ENCODE measurements around the gene TMEM250.
A peak's percentile ranks its signal among the peaks of the same experiment; 100 is the strongest.

TMEM250 gene

DNA sequence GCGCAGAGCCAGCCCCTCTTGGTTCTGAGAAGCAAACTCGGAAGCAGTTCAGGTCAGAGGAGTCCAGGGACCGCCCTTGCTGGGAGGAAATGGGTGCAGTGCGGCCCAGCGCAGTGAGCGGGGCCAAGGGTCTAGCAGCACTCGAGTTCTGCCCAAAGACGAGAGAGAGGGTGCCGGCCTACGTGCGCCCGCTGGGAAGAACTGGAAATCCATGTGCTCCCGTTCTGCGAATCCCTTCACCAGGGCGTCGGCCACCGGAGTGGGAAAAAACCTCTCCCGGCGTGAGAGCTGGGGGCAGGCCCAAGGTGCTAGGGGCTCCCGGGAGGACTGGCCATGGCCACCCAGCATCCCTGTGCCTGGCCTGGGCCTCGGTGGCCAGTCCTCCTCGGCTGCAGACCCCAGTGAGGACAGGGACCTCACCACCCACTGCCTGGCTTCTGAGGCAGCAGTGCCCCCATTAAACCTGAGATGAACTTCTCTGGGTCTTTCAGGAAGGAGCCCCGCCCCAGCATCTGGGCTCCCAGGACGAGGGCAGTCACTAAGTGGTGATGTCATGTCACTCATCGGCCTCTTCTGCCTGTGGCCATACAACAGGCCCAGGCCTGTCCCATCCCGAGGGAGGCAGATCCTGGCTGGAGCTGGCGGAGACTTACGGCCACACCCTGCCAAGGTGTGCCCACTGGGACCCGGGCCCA, 10.6 kb downstream of the TMEM250 start:
- no peak for DNase-seq
- Histone ChIP-seq H3K27ac (ENCODE audit: insufficient read depth in 1 of 2, low read depth in 1 of 2, low read length in 2 of 2, poor library complexity in 1 of 2, severe bottlenecking in 2 of 2) (peak overlapping the region in 1 of 2 experiments; percentile 65), H3K4me1 (ENCODE audit: control extremely low read depth in 1 of 4, control insufficient read depth in 4 of 4, insufficient read depth in 4 of 4, low read length in 3 of 4) (peaks cover 2 to 89% (median 77%) of the 10 kb centered on the region in 4 experiments), H3K36me3 (ENCODE audit: control insufficient read depth in 4 of 4, insufficient read depth in 4 of 4, low read length in 3 of 4) (no peaks in the 10 kb centered on the region), H3K9me3 (ENCODE audit: control extremely low read depth in 1 of 5, control insufficient read depth in 4 of 5, insufficient read depth in 2 of 5, low read depth in 1 of 5, low read length in 4 of 5) (no peaks in the 10 kb centered on the region), H3K4me3 (ENCODE audit: control insufficient read depth in 1 of 7, extremely low read depth in 1 of 7, insufficient read depth in 4 of 7, low read depth in 2 of 7, low read length in 6 of 7) (peak overlapping the region in 3 of 7 experiments; percentile 44 to 70 (median 56)), H3K27me3 (replicated peaks in 2 of 5; ENCODE audit: control insufficient read depth in 4 of 5, insufficient read depth in 5 of 5, low read length in 4 of 5) (no peaks in the 10 kb centered on the region)
- ChIA-PET POLR2A (no interaction called here), CTCF (interaction anchor here (1.9 to 3.6 kb wide), 4 partner anchors 10 to 17 kb away, joined by 9 to 16 read pairs (median 10); partner anchors contain the start of gene TMEM250)
- WGBS (ENCODE audit: insufficient coverage): 80% methylated on average over 29 of the region's 29 CpGs

DNA sequence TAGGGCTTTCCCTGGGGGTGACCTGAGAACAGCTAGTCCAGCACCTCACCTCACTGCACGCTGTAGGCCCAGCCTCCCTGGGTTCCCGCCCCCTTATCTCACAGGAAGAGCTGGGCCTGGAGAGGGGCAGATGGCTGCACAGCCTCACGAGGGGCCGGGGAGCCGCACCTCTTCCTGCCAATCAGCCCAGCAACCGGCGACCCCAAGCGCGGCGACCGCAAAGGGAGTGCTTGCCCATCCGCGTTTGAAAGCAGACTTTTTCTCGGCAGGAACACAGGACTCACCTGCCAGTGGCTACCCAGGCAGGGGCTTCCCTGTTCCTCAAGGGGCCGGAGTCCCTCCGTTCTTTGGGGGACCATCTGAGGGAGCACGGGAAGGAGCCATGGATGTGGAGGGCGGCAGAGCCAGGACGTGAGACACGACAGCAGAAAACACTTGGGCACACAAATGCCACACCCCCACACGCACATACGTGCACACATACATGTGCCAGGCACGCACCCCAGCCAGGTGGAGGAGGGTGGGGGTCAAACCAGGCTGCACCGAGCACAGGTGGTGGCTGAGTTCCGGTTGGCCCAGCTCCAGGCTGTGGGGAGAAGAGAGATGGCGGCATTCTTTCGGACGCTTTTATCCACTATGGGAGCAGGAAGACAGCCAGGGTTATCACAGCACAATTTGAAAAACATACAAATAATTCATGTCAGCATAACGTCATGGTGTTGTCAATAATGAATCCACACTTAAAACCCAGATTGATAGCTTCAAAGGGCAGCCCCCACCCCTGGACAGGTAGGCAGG, 11.3 kb downstream of the TMEM250 start:
- Histone ChIP-seq H3K27me3 (replicated peaks in 2 of 5; ENCODE audit: control insufficient read depth in 4 of 5, insufficient read depth in 5 of 5, low read length in 4 of 5) (no peaks in the 10 kb centered on the region), H3K9me3 (ENCODE audit: control extremely low read depth in 1 of 5, control insufficient read depth in 4 of 5, insufficient read depth in 2 of 5, low read depth in 1 of 5, low read length in 4 of 5) (no peaks in the 10 kb centered on the region), H3K4me1 (ENCODE audit: control extremely low read depth in 1 of 4, control insufficient read depth in 4 of 4, insufficient read depth in 4 of 4, low read length in 3 of 4) (peaks cover 2 to 83% (median 77%) of the 10 kb centered on the region in 4 experiments), H3K4me3 (ENCODE audit: control insufficient read depth in 1 of 7, extremely low read depth in 1 of 7, insufficient read depth in 4 of 7, low read depth in 2 of 7, low read length in 6 of 7) (peak overlapping the region in 5 of 7 experiments; percentile 24 to 56 (median 44)), H3K36me3 (ENCODE audit: control insufficient read depth in 4 of 4, insufficient read depth in 4 of 4, low read length in 3 of 4) (no peaks in the 10 kb centered on the region), H3K27ac (ENCODE audit: insufficient read depth in 1 of 2, low read depth in 1 of 2, low read length in 2 of 2, poor library complexity in 1 of 2, severe bottlenecking in 2 of 2) (peak overlapping the region; percentile 1 to 65)
- 0% methylated on average over 11 of the region's 29 CpGs for WGBS (ENCODE audit: insufficient coverage)
- ChIA-PET CTCF (interaction anchor here (0.7 to 3.6 kb wide), 5 partner anchors 11 to 142 kb away, joined by 3 to 16 read pairs (median 6); no protein-coding TSS in a partner anchor), POLR2A (interaction anchor here (1.3 kb wide), 1 partner anchor 11 kb away, joined by 4 read pairs; no protein-coding TSS in a partner anchor)
- peak; percentile 81 to 95 (median 92) for DNase-seq

DNA sequence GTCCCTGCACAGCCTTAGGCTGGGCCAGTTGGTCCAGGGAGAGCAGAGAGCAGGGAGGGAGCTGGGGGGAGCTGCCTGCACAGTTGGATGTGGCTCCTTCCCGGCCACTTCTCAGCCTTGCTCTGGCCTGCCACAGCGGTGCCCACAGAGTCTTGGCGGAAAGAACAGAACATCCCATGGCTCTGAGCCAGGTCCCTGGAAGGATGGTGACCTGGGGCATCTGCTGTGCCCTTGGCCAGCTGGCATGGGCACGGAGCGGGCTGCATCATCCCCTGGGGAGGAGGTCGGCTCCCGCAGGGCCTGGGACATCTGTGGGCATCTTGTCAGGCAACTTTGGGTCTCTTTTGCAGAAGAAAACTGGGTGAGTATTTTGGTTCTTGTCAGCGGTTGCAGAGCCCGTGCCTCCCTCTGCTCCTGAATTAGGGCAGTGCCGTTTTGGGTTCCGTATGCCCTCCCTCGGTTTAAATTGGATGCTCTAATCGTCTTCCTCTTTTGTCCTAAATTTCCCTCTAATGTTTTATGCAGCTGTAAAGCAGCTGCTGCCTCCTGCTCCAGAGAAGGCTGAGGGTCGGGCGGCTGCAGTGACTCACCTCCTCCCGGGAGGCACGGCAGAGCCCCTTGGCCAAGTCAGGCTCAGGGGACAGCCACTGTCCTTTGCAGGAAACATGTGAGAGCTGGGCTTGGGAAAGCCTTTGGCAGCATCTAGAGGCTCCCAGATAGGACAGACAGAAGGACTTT, 13.1 kb downstream of the TMEM250 start:
- H3K9me3 ChIP-seq (ENCODE audit: control extremely low read depth in 1 of 5, control insufficient read depth in 4 of 5, insufficient read depth in 2 of 5, low read depth in 1 of 5, low read length in 4 of 5): no peaks in the 10 kb centered on the region
- no peak overlapping the region for H3K27ac ChIP-seq (ENCODE audit: insufficient read depth in 1 of 2, low read depth in 1 of 2, low read length in 2 of 2, poor library complexity in 1 of 2, severe bottlenecking in 2 of 2)
- DNase-seq: peak in 2 of 3 donors; percentile 33
- POLR2A ChIA-PET: interaction anchor here (0.5 kb wide), 1 partner anchor 10 kb away, joined by 3 read pairs; no protein-coding TSS in a partner anchor
- peaks cover 2 to 69% (median 66%) of the 10 kb centered on the region in 4 experiments for H3K4me1 ChIP-seq (ENCODE audit: control extremely low read depth in 1 of 4, control insufficient read depth in 4 of 4, insufficient read depth in 4 of 4, low read length in 3 of 4)
- no peaks in the 10 kb centered on the region for H3K36me3 ChIP-seq (ENCODE audit: control insufficient read depth in 4 of 4, insufficient read depth in 4 of 4, low read length in 3 of 4)
- no peaks in the 10 kb centered on the region for H3K27me3 ChIP-seq (replicated peaks in 2 of 5; ENCODE audit: control insufficient read depth in 4 of 5, insufficient read depth in 5 of 5, low read length in 4 of 5)
- CTCF ChIA-PET: interaction anchor here (0.8 to 3.6 kb wide), 6 partner anchors 9 to 140 kb away, joined by 3 to 16 read pairs (median 6); no protein-coding TSS in a partner anchor
- H3K4me3 ChIP-seq (ENCODE audit: control insufficient read depth in 1 of 7, extremely low read depth in 1 of 7, insufficient read depth in 4 of 7, low read depth in 2 of 7, low read length in 6 of 7): peak overlapping the region in 1 of 7 experiments; percentile 42
- WGBS (ENCODE audit: insufficient coverage): 47% methylated on average over 17 of the region's 17 CpGs

DNA sequence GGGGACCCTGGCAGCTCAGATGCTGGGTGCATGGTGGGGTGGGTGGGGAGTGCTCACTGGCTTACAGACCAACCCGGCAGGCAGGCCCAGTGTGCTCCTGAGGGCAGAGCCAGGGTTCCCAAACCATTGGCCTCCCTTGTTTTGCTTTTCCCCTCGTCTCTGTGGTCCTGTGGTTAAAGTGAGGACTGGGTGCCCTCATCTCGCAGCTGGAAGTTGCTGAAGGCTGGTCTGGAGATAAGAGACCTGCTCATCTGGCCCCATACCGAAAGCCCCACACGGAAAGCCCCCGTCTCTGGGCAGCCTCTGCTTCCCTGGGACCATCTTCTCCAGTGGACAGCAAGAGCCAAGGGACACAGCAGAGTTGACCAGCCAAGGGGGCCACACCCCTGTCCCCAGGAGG, 13.8 kb downstream of the TMEM250 start:
- H3K36me3 ChIP-seq (ENCODE audit: control insufficient read depth in 4 of 4, insufficient read depth in 4 of 4, low read length in 3 of 4): no peaks in the 10 kb centered on the region
- H3K4me1 ChIP-seq (ENCODE audit: control extremely low read depth in 1 of 4, control insufficient read depth in 4 of 4, insufficient read depth in 4 of 4, low read length in 3 of 4): peaks cover 2 to 67% (median 61%) of the 10 kb centered on the region in 4 experiments
- 12% methylated on average over 5 of the region's 6 CpGs for WGBS (ENCODE audit: insufficient coverage)
- H3K9me3 ChIP-seq (ENCODE audit: control extremely low read depth in 1 of 5, control insufficient read depth in 4 of 5, insufficient read depth in 2 of 5, low read depth in 1 of 5, low read length in 4 of 5): no peaks in the 10 kb centered on the region
- POLR2A ChIA-PET: interaction anchor here (0.5 kb wide), 1 partner anchor 9 kb away, joined by 3 read pairs; no protein-coding TSS in a partner anchor
- no peaks in the 10 kb centered on the region for H3K27me3 ChIP-seq (replicated peaks in 2 of 5; ENCODE audit: control insufficient read depth in 4 of 5, insufficient read depth in 5 of 5, low read length in 4 of 5)
- peak in 2 of 3 donors; percentile 72 to 77 for DNase-seq
- CTCF ChIA-PET: interaction anchor here (1.6 to 3.6 kb wide), 2 partner anchors 14 to 116 kb away, joined by 3 to 16 read pairs; no protein-coding TSS in a partner anchor
- H3K27ac ChIP-seq (ENCODE audit: insufficient read depth in 1 of 2, low read depth in 1 of 2, low read length in 2 of 2, poor library complexity in 1 of 2, severe bottlenecking in 2 of 2): no peak overlapping the region
- H3K4me3 ChIP-seq (ENCODE audit: control insufficient read depth in 1 of 7, extremely low read depth in 1 of 7, insufficient read depth in 4 of 7, low read depth in 2 of 7, low read length in 6 of 7): peak overlapping the region in 1 of 7 experiments; percentile 42

DNA sequence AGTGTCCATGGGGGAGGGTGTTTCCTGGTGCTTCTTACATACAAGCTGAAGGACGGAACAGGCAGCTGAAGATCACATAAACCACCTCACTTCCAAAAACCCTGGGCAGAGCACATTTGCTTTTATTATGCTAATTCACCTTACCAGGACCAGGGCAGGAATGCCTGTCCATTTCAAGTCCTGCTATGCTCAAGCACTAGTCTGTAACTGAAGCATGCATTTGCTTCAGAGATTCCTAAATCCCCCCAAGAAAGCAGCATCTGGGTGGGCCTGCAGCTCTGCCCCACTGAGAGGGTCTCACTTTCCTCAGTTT, 14.2 kb downstream of the TMEM250 start:
- H3K27ac ChIP-seq (ENCODE audit: insufficient read depth in 1 of 2, low read depth in 1 of 2, low read length in 2 of 2, poor library complexity in 1 of 2, severe bottlenecking in 2 of 2): no peak overlapping the region
- H3K27me3 ChIP-seq (replicated peaks in 2 of 5; ENCODE audit: control insufficient read depth in 4 of 5, insufficient read depth in 5 of 5, low read length in 4 of 5): no peaks in the 10 kb centered on the region
- no peaks in the 10 kb centered on the region for H3K9me3 ChIP-seq (ENCODE audit: control extremely low read depth in 1 of 5, control insufficient read depth in 4 of 5, insufficient read depth in 2 of 5, low read depth in 1 of 5, low read length in 4 of 5)
- peak overlapping the region in 1 of 7 experiments; percentile 42 for H3K4me3 ChIP-seq (ENCODE audit: control insufficient read depth in 1 of 7, extremely low read depth in 1 of 7, insufficient read depth in 4 of 7, low read depth in 2 of 7, low read length in 6 of 7)
- POLR2A ChIA-PET: no interaction called here
- no peaks in the 10 kb centered on the region for H3K36me3 ChIP-seq (ENCODE audit: control insufficient read depth in 4 of 4, insufficient read depth in 4 of 4, low read length in 3 of 4)
- peaks cover 2 to 63% (median 57%) of the 10 kb centered on the region in 4 experiments for H3K4me1 ChIP-seq (ENCODE audit: control extremely low read depth in 1 of 4, control insufficient read depth in 4 of 4, insufficient read depth in 4 of 4, low read length in 3 of 4)
- no CpG with 5 or more reads among the region's 1 CpG for WGBS (ENCODE audit: insufficient coverage)
- no peak for DNase-seq
- CTCF ChIA-PET: interaction anchor here (1.6 to 3.6 kb wide), 2 partner anchors 14 to 115 kb away, joined by 3 to 16 read pairs; no protein-coding TSS in a partner anchor

DNA sequence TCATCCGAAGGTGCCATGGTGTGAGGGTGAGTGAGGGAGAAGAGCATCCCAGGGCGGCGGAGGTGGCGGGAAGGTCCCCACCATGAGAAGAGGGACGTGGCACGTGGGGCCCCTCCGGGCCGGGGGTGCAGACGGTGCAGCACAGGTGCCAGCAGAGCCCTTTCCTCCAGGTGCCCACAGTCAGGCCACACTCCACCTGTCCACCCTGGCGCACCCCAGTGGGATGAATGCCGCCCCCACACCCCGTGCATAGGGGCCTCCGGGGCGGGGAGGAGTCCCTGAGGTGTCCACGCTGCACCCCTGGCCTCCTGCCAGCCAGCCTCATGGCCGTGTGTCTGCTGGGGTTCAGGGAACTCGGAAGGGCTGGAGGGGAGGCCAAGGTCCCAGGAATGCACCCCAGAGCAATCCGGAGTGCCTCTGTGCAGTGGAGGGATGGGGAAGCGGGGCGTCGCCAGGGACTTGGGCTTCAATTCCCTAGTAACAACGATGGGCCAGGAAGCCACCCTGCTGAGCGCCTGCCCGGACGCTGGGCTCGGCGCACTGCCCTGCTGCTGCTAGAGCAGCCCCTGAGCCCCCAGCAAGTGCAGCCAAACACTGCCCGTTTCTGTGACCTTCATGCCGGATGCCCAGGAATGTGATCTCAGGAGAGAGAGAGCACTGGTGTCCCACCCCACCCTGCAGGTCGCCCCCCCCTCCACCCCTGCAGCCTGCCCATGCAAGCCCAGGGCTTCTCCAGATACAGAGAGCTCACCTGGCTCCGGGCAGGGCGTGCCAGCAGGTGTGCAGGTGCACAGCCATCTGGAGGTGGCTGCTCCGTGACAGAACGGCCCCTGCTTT, 14.8 kb downstream of the TMEM250 start:
- Histone ChIP-seq H3K4me3 (ENCODE audit: control insufficient read depth in 1 of 7, extremely low read depth in 1 of 7, insufficient read depth in 4 of 7, low read depth in 2 of 7, low read length in 6 of 7) (no peak overlapping the region), H3K27me3 (replicated peaks in 2 of 5; ENCODE audit: control insufficient read depth in 4 of 5, insufficient read depth in 5 of 5, low read length in 4 of 5) (no peaks in the 10 kb centered on the region), H3K27ac (ENCODE audit: insufficient read depth in 1 of 2, low read depth in 1 of 2, low read length in 2 of 2, poor library complexity in 1 of 2, severe bottlenecking in 2 of 2) (no peak overlapping the region), H3K4me1 (ENCODE audit: control extremely low read depth in 1 of 4, control insufficient read depth in 4 of 4, insufficient read depth in 4 of 4, low read length in 3 of 4) (peaks cover 2 to 62% (median 56%) of the 10 kb centered on the region in 4 experiments), H3K36me3 (ENCODE audit: control insufficient read depth in 4 of 4, insufficient read depth in 4 of 4, low read length in 3 of 4) (no peaks in the 10 kb centered on the region), H3K9me3 (ENCODE audit: control extremely low read depth in 1 of 5, control insufficient read depth in 4 of 5, insufficient read depth in 2 of 5, low read depth in 1 of 5, low read length in 4 of 5) (no peaks in the 10 kb centered on the region)
- CTCF ChIA-PET: interaction anchor here (1.6 to 3.6 kb wide), 2 partner anchors 13 to 114 kb away, joined by 3 to 16 read pairs; no protein-coding TSS in a partner anchor
- 92% methylated on average over 29 of the region's 34 CpGs for WGBS (ENCODE audit: insufficient coverage)
- no peak for DNase-seq
- POLR2A ChIA-PET: no interaction called here
